Smooth muscle cell (in vitro differentiated cells): Measurements from ENCODE around the gene PKN1. TPM values are rescaled to one million over a fixed set of nuclear protein-coding genes. Genes with fewer than 3 reads are reported as not detected.
A peak's percentile ranks its signal among the peaks of the same experiment; 100 is the strongest.

Source experiments
- DNase-seq: peaks from one replicate; lab custom pipeline; 2025; ENCODE audit not compliant: unreplicated experiment; lab: John Stamatoyannopoulos, UW
- H2AFZ ChIP-seq: fragments of 200-600 bp; sonication (generic); 2 replicates; pipeline ENCODE4 v1.6.0; 2016; ENCODE audit warnings: antibody characterized with exemption, low read depth, mild to moderate bottlenecking
- H3F3A ChIP-seq: fragments of 200-600 bp; sonication (generic); 2 replicates; pipeline ENCODE4 v1.6.0; 2017; ENCODE audit warnings: antibody characterized with exemption, low read depth
- H3K27ac ChIP-seq: fragments of 200-600 bp; sonication (generic); 2 replicates; pipeline ENCODE4 v1.5.1; 2016; ENCODE audit warnings: low read depth, mild to moderate bottlenecking
- H3K27me3 ChIP-seq: fragments of 200-600 bp; sonication (generic); 2 replicates; pipeline ENCODE4 v1.6.1; 2016; ENCODE audit warnings: low read depth, mild to moderate bottlenecking
- H3K36me3 ChIP-seq: fragments of 200-600 bp; sonication (generic); 2 replicates; pipeline ENCODE4 v1.5.1; 2016; ENCODE audit warnings: low read depth
- H3K4me1 ChIP-seq: fragments of 200-600 bp; sonication (generic); 2 replicates; pipeline ENCODE4 v1.5.1; 2016; ENCODE audit warnings: low read depth
- H3K4me2 ChIP-seq: fragments of 200-600 bp; sonication (generic); 2 replicates; pipeline ENCODE4 v1.6.0; 2016; ENCODE audit warnings: mild to moderate bottlenecking
- H3K4me3 ChIP-seq: fragments of 200-600 bp; sonication (generic); 2 replicates; pipeline ENCODE4 v1.5.1; 2016; ENCODE audit warnings: mild to moderate bottlenecking
- H3K79me2 ChIP-seq: fragments of 200-600 bp; sonication (generic); 2 replicates; pipeline ENCODE4 v1.6.0; 2016; ENCODE audit warnings: low read depth, mild to moderate bottlenecking
- H3K9ac ChIP-seq: fragments of 200-600 bp; sonication (generic); 2 replicates; pipeline ENCODE4 v1.6.0; 2016; ENCODE audit warnings: low read depth
- H3K9me3 ChIP-seq: fragments of 200-600 bp; sonication (generic); replicated peaks from 2 replicates; pipeline ENCODE4 v1.5.1; 2016; ENCODE audit warnings: low read depth
- H4K20me1 ChIP-seq: fragments of 200-600 bp; sonication (generic); 2 replicates; pipeline ENCODE4 v1.6.0; 2016; ENCODE audit warnings: low read depth
- WGBS: methylation state at CpG from one replicate; pipeline ENCODE4 v1.1.7; 2016; ENCODE audit warnings: low lambda C conversion rate; 5-methylcytosine and 5-hydroxymethylcytosine counted together
- polyA plus RNA-seq: library from polyadenylated mRNA; unstranded; fragments of >200 nt; fragmentation: Nextera tagmentation; extraction: Ambion mirVana; gene quantifications from 2 replicates; pipeline ENCODE4 v1.2.1, GENCODE V29; 2016
- total RNA-seq: library from RNA; depleted of rRNA; stranded (reverse); fragments of >200 nt; gene quantifications from 2 replicates; pipeline ENCODE4 v1.2.3, GENCODE V29; 2014
- TF ChIP-seq, protein P1 (sequence below): fragments of 200-600 bp; sonication (generic); IDR thresholded peaks from 2 replicates; pipeline ENCODE4 v1.5.1; 2017; ENCODE audit warnings: borderline replicate concordance, mild to moderate bottlenecking, antibody characterized with exemption; ENCODE audit not compliant: insufficient read depth, poor library complexity, severe bottlenecking

PKN1 gene
- total and polyA plus RNA-seq, 2 experiments from 2014 or later, result 28.0 to 64.8 TPM

DNA sequence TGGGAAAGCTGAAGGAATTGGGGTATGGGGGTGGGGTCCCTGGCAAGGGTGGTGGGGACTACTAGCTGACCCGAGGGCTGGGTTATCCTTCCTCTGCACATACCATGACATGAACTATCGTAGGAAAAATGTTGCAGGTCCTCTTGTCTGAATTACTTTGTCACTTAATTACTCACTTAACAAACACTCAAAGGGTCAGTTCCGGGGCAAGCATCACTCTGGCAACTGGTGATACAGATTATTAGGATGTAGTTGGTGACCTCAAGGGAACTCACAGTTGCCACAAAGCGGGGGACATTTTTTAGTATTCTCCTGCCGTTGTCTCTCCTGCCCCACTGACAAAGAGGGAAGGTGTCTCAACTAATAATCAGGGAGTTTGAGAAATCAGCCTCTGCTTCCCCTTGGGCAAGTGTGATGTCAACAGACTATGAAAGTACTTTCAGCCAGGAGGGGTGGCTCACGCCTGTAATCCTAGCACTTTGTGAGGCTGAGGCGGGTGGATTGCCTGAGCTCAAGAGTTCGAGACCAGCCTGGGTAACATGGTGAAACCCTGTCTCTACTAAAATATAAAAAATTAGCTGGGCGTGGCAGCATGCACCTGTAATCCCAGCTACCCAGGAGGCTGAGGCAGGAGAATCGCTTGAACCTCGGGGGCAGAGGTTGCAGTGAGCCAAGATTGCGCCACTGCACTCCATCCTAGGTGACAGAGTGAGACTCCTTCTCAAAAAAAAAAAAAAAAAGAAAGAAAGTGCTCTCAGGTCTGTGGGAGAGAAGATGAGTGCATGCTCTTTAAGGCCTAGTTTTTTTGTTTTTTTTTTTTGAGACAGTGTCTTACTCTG is 74.8 kb downstream of the PKN1 start:
- no peak overlapping the region for H3K9ac ChIP-seq
- peak overlapping the region; percentile 85 for H3K27ac ChIP-seq
- H2AFZ ChIP-seq, result no peak overlapping the region
- H3K27me3 ChIP-seq, result no peaks in the 10 kb centered on the region
- H3K9me3 ChIP-seq, result no peaks in the 10 kb centered on the region
- WGBS, result 75% methylated on average over 12 of the region's 12 CpGs
- H3K4me1 ChIP-seq, result no peaks in the 10 kb centered on the region
- H3K4me2 ChIP-seq, result no peak overlapping the region
- DNase-seq, result no peak
- H3F3A ChIP-seq, result peaks cover 11% of the 10 kb centered on the region
- no peaks in the 10 kb centered on the region for H4K20me1 ChIP-seq
- H3K36me3 ChIP-seq, result no peaks in the 10 kb centered on the region
- TF ChIP-seq, protein P1, sequence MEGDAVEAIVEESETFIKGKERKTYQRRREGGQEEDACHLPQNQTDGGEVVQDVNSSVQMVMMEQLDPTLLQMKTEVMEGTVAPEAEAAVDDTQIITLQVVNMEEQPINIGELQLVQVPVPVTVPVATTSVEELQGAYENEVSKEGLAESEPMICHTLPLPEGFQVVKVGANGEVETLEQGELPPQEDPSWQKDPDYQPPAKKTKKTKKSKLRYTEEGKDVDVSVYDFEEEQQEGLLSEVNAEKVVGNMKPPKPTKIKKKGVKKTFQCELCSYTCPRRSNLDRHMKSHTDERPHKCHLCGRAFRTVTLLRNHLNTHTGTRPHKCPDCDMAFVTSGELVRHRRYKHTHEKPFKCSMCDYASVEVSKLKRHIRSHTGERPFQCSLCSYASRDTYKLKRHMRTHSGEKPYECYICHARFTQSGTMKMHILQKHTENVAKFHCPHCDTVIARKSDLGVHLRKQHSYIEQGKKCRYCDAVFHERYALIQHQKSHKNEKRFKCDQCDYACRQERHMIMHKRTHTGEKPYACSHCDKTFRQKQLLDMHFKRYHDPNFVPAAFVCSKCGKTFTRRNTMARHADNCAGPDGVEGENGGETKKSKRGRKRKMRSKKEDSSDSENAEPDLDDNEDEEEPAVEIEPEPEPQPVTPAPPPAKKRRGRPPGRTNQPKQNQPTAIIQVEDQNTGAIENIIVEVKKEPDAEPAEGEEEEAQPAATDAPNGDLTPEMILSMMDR, result no peak
- no peaks in the 10 kb centered on the region for H3K79me2 ChIP-seq
- no peak overlapping the region for H3K4me3 ChIP-seq

DNA sequence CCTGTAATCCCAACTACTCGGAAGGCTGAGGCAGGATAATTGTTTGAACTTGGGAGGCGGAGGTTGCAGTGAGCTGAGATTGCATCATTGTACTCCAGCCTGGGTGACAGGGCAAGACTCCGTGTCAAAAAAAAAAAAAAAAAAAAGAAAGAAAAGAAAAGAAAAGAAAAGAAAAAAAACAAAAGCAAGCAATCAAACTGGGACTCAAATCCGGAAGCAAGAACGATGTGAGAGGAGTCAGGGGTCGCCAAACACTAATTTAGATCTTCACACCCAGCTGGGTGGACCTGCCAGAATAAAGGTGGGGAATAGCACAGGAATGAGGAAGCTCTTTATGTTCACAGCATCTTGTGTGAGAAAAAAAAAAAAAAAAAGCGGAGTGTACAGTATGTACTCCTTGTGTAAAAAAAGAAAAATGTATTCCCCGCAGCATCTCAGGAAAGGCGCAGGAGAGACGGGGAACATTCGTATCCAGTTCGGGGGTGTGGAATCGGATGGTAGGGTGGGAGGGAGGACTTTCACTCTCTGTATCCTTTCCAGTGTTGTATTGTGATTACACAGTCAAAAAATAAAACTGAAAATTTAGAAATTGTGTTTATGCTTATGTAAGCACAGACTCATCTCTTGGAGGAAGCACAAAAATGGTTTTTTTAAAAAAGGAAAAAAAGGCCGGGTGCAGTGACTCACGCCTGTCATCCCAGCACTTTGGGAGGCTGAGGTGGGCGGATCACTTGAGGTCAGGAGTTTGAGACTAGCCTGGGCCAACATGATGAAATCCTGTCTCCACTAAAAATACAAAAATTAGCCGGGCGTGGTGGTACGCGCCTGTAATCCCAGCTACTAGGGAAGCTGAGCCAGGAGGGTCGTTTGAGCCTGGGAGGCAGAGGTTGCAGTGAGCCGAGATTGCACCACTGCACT is 77.5 kb downstream of the PKN1 start:
- Histone ChIP-seq H4K20me1 (peaks cover 24% of the 10 kb centered on the region), H3K4me1 (no peaks in the 10 kb centered on the region), H3K27me3 (no peaks in the 10 kb centered on the region), H3F3A (peaks cover 13% of the 10 kb centered on the region), H3K27ac (peak overlapping the region; percentile 14), H3K9me3 (no peaks in the 10 kb centered on the region), H3K79me2 (peaks cover 11% of the 10 kb centered on the region), H2AFZ (no peak overlapping the region), H3K9ac (no peak overlapping the region), H3K4me2 (no peak overlapping the region), H3K4me3 (no peak overlapping the region), H3K36me3 (peaks cover 7% of the 10 kb centered on the region)
- DNase-seq, result no peak
- WGBS, result 72% methylated on average over 22 of the region's 22 CpGs
- TF ChIP-seq, protein P1, result no peak

DNA sequence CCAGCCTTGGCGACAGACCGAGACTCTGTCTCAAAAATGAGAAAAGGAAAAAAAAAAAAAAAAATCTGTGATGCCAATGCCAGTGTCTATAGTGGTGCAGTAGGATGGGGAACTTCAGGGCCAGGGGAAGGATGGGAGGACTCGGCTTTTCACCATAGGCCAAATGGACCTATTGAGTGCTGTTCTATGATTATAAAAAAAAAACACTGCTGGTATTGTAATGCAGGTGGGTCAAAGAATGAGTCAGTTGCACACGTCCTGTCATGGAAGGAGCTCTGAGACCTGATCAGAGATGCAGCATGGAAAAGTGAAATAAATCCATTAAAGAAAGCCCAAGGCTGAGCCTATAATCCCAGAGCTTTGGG is 78.1 kb downstream of the PKN1 start:
- Histone ChIP-seq H3K4me1 (peaks cover 2% of the 10 kb centered on the region), H2AFZ (no peak overlapping the region), H3K4me2 (no peak overlapping the region), H4K20me1 (peaks cover 30% of the 10 kb centered on the region), H3K27ac (peak overlapping the region; percentile 10), H3K4me3 (no peak overlapping the region), H3K27me3 (no peaks in the 10 kb centered on the region), H3K79me2 (peaks cover 17% of the 10 kb centered on the region), H3F3A (peaks cover 11% of the 10 kb centered on the region), H3K9ac (no peak overlapping the region), H3K36me3 (peaks cover 7% of the 10 kb centered on the region), H3K9me3 (no peaks in the 10 kb centered on the region)
- TF ChIP-seq, protein P1, result no peak
- 93% methylated on average over 4 of the region's 4 CpGs for WGBS
- no peak for DNase-seq
